ENCODE data around the gene MSH3. TPM values are rescaled to one million over a fixed set of nuclear protein-coding genes. Genes with fewer than 3 reads are reported as not detected.
A peak's percentile ranks its signal among the peaks of the same experiment; 100 is the strongest.

MSH3 gene
- total and polyA plus RNA-seq, 2 donors from 2014 or later = 7.0 to 22.1 TPM

- intact Hi-C loops (cut with DNase I) = no loop called here
Observed at GRCh38 chr5:80920333-80920732, 265.9 kb downstream of the MSH3 start.

GRCh38 chr5:80921026-80921425, 266.6 kb downstream of the MSH3 start:
- no peaks in the 10 kb centered on the region for H3K4me1 ChIP-seq (ENCODE audit: control insufficient read depth in 2 of 3, insufficient read depth in 2 of 3, low read depth in 1 of 3, low read length in 3 of 3)
- FAIRE-seq = no peak
- H3K9ac ChIP-seq (ENCODE audit: low read length in 3 of 3) = no peak overlapping the region
- peak in 1 of 5 donors; percentile 12 for DNase-seq
- no peaks in the 10 kb centered on the region for H3K36me3 ChIP-seq (ENCODE audit: control insufficient read depth in 2 of 3, insufficient read depth in 3 of 3, low read length in 3 of 3)
- H3K27me3 ChIP-seq (ENCODE audit: control insufficient read depth, insufficient read depth, low read length) = no peaks in the 10 kb centered on the region
- no peak for TF ChIP-seq CTCF (IDR thresholded peaks at IDR 0.05; ENCODE audit: borderline replicate concordance, extremely low read depth, insufficient read depth)
- no peak overlapping the region for H3K27ac ChIP-seq (ENCODE audit: low read depth in 2 of 2, low read length in 2 of 2)
- H3K4me3 ChIP-seq (ENCODE audit: low read length in 3 of 3) = no peak overlapping the region
- intact Hi-C loops (cut with DNase I) = no loop called here
- no peaks in the 10 kb centered on the region for H3K9me3 ChIP-seq (ENCODE audit: control insufficient read depth in 2 of 3, insufficient read depth in 1 of 3, low read length in 3 of 3)

More at GRCh38 chr5:80920333-80920732, 265.9 kb downstream of the MSH3 start:
- Histone ChIP-seq H3K36me3 (ENCODE audit: control insufficient read depth in 2 of 3, insufficient read depth in 3 of 3, low read length in 3 of 3) (no peaks in the 10 kb centered on the region), H3K27ac (ENCODE audit: low read depth in 2 of 2, low read length in 2 of 2) (no peak overlapping the region), H3K9me3 (ENCODE audit: control insufficient read depth in 2 of 3, insufficient read depth in 1 of 3, low read length in 3 of 3) (no peaks in the 10 kb centered on the region), H3K9ac (ENCODE audit: low read length in 3 of 3) (no peak overlapping the region), H3K27me3 (ENCODE audit: control insufficient read depth, insufficient read depth, low read length) (no peaks in the 10 kb centered on the region), H3K4me3 (ENCODE audit: low read length in 3 of 3) (no peak overlapping the region), H3K4me1 (ENCODE audit: control insufficient read depth in 2 of 3, insufficient read depth in 2 of 3, low read depth in 1 of 3, low read length in 3 of 3) (no peaks in the 10 kb centered on the region)
- TF ChIP-seq CTCF (IDR thresholded peaks at IDR 0.05; ENCODE audit: borderline replicate concordance, extremely low read depth, insufficient read depth) = no peak
- DNase-seq (no peak), FAIRE-seq (no peak)

- no peak for TF ChIP-seq CTCF (IDR thresholded peaks at IDR 0.05; ENCODE audit: borderline replicate concordance, extremely low read depth, insufficient read depth)
- intact Hi-C loops (cut with DNase I) = no loop called here
- Histone ChIP-seq H3K27ac (ENCODE audit: low read depth in 2 of 2, low read length in 2 of 2) (no peak overlapping the region), H3K9ac (ENCODE audit: low read length in 3 of 3) (no peak overlapping the region), H3K27me3 (ENCODE audit: control insufficient read depth, insufficient read depth, low read length) (no peaks in the 10 kb centered on the region), H3K9me3 (ENCODE audit: control insufficient read depth in 2 of 3, insufficient read depth in 1 of 3, low read length in 3 of 3) (no peaks in the 10 kb centered on the region), H3K4me3 (ENCODE audit: low read length in 3 of 3) (no peak overlapping the region), H3K4me1 (ENCODE audit: control insufficient read depth in 2 of 3, insufficient read depth in 2 of 3, low read depth in 1 of 3, low read length in 3 of 3) (no peaks in the 10 kb centered on the region), H3K36me3 (ENCODE audit: control insufficient read depth in 2 of 3, insufficient read depth in 3 of 3, low read length in 3 of 3) (no peaks in the 10 kb centered on the region)
- DNase-seq (no peak), FAIRE-seq (no peak)
Observed at GRCh38 chr5:80925931-80926330, 271.5 kb downstream of the MSH3 start.

Other genes with a start within 250 kb of the MSH3 start
- gene ZFYVE16, start 246.6 kb upstream of the MSH3 start, total RNA-seq = 39.4 TPM
- 10.2 TPM for gene ZFYVE16, start 246.6 kb upstream of the MSH3 start, polyA plus RNA-seq (ENCODE audit: insufficient read depth, low read depth, low replicate concordance)
- gene FAM151B, start 166.6 kb upstream of the MSH3 start, total RNA-seq = 3.8 TPM
- 1.8 TPM for gene FAM151B, start 166.6 kb upstream of the MSH3 start, polyA plus RNA-seq (ENCODE audit: insufficient read depth, low read depth, low replicate concordance)
- gene ANKRD34B, start 84.4 kb upstream of the MSH3 start, total RNA-seq = 1.5 TPM
- gene ANKRD34B, start 84.4 kb upstream of the MSH3 start, polyA plus RNA-seq (ENCODE audit: insufficient read depth, low read depth, low replicate concordance) = not detected
- gene DHFR, start 331 bp downstream of the MSH3 start, total RNA-seq = 14.3 TPM
- gene DHFR, start 331 bp downstream of the MSH3 start, polyA plus RNA-seq (ENCODE audit: insufficient read depth, low read depth, low replicate concordance) = 13.7 TPM